GM23248 (cell line): Measurements from ENCODE around the gene FREM2. TPM values are rescaled to one million over a fixed set of nuclear protein-coding genes. Genes with fewer than 3 reads are reported as not detected.
A peak's percentile ranks its signal among the peaks of the same experiment; 100 is the strongest.

Experiments used
- DNase-seq: peaks from one replicate; pipeline ENCODE4 v3.0.0-alpha.2; 2015
- H2AFZ ChIP-seq: fragments of 200-600 bp; sonication (generic); 2 replicates; pipeline ENCODE4 v1.6.1; 2016; ENCODE audit warnings: antibody characterized with exemption
- H3F3A ChIP-seq: fragments of 200-600 bp; sonication (generic); 2 replicates; pipeline ENCODE4 v1.6.1; 2016; ENCODE audit warnings: mild to moderate bottlenecking, antibody characterized with exemption, mixed run types; ENCODE audit not compliant: insufficient read depth
- H3K27ac ChIP-seq: fragments of 200-600 bp; sonication (generic); 2 replicates; pipeline ENCODE4 v1.5.1; 2016; ENCODE audit warnings: mild to moderate bottlenecking
- H3K27me3 ChIP-seq: fragments of 200-600 bp; sonication (generic); replicated peaks from 2 replicates; pipeline ENCODE4 v1.6.1; 2016; ENCODE audit warnings: mild to moderate bottlenecking; ENCODE audit not compliant: insufficient read depth
- H3K36me3 ChIP-seq: fragments of 200-600 bp; sonication (generic); 2 replicates; pipeline ENCODE4 v1.6.1; 2016; ENCODE audit warnings: low read depth, mild to moderate bottlenecking
- H3K4me1 ChIP-seq: fragments of 200-600 bp; sonication (generic); 2 replicates; pipeline ENCODE4 v1.6.1; 2016; ENCODE audit warnings: mild to moderate bottlenecking; ENCODE audit not compliant: insufficient read depth
- H3K4me2 ChIP-seq: fragments of 200-600 bp; sonication (generic); one replicate; pipeline ENCODE4 v1.6.1; 2016; ENCODE audit warnings: mild to moderate bottlenecking; ENCODE audit not compliant: unreplicated experiment
- H3K4me3 ChIP-seq: fragments of 200-600 bp; sonication (generic); 2 replicates; pipeline ENCODE4 v1.5.1; 2016; ENCODE audit warnings: mild to moderate bottlenecking
- H3K79me2 ChIP-seq: fragments of 200-600 bp; sonication (generic); 2 replicates; pipeline ENCODE4 v1.6.1; 2016; ENCODE audit warnings: mild to moderate bottlenecking; ENCODE audit not compliant: insufficient read depth
- H3K9ac ChIP-seq: fragments of 200-600 bp; sonication (generic); 2 replicates; pipeline ENCODE4 v1.6.1; 2016; ENCODE audit warnings: mild to moderate bottlenecking
- H3K9me2 ChIP-seq: fragments of 200-600 bp; sonication (generic); 2 replicates; pipeline ENCODE4 v1.6.1; 2016; ENCODE audit warnings: mixed run types, mild to moderate bottlenecking, moderate library complexity; ENCODE audit not compliant: insufficient read depth
- H3K9me3 ChIP-seq: fragments of 200-600 bp; sonication (generic); one replicate; pipeline ENCODE4 v1.6.1; 2017; ENCODE audit warnings: low read depth
- H4K20me1 ChIP-seq: fragments of 200-600 bp; sonication (generic); 2 replicates; pipeline ENCODE4 v1.6.0; 2016; ENCODE audit not compliant: insufficient read depth
- EZH2 ChIP-seq: fragments of 200-600 bp; sonication (generic); IDR thresholded peaks from 2 replicates; pipeline ENCODE4 v1.6.1; 2018; ENCODE audit warnings: antibody characterized with exemption, mild to moderate bottlenecking; ENCODE audit not compliant: insufficient read depth, poor library complexity, severe bottlenecking
- EZH2phosphoT487 ChIP-seq: fragments of 200-600 bp; sonication (generic); IDR thresholded peaks from 2 replicates; pipeline ENCODE4 v1.6.1; 2018; ENCODE audit warnings: antibody characterized with exemption, moderate library complexity, mild to moderate bottlenecking, low read depth; ENCODE audit not compliant: insufficient read depth
- WGBS, 2 experiments: methylation state at CpG; one replicate each; pipeline ENCODE4 v1.1.6; 2015 to 2017; ENCODE audit warnings: low lambda C conversion rate in 2 of 2, low coverage in 1 of 2; ENCODE audit errors: missing lambda C conversion rate in 2 of 2; 5-methylcytosine and 5-hydroxymethylcytosine counted together
- in situ Hi-C: fragments of 300-500 bp; cut with MboI; formaldehyde crosslinking; loops from 2 replicates; pipeline ENCODE4 v1.15.0; 2020
- polyA plus RNA-seq: library from polyadenylated mRNA; unstranded; fragments of >200 nt; fragmentation: Nextera tagmentation; extraction: Ambion mirVana; gene quantifications from 2 replicates; pipeline ENCODE4 v1.2.1, GENCODE V29; 2016
- total RNA-seq: library from RNA; depleted of rRNA; stranded (reverse); fragments of >200 nt; shearing (Covaris generic); gene quantifications from 2 replicates; pipeline ENCODE4 v1.2.3, GENCODE V29; 2014

The FREM2 gene
- total and polyA plus RNA-seq, 2 experiments from 2014 or later: not detected

GRCh38 chr13:38763446-38764381 lies 76.8 kb downstream of the FREM2 start:
- Histone ChIP-seq H3K4me1 (no peaks in the 10 kb centered on the region), H3K9me3 (no peaks in the 10 kb centered on the region), H2AFZ (no peak overlapping the region), H3K36me3 (no peaks in the 10 kb centered on the region), H3K9ac (no peak overlapping the region), H4K20me1 (no peaks in the 10 kb centered on the region), H3K4me3 (no peak overlapping the region), H3K79me2 (no peaks in the 10 kb centered on the region), H3K4me2 (no peak overlapping the region), H3K27me3 (peaks cover 16% of the 10 kb centered on the region), H3K9me2 (no peaks in the 10 kb centered on the region), H3K27ac (no peak overlapping the region), H3F3A (no peaks in the 10 kb centered on the region)
- 12% methylated on average over 7 of the region's 7 CpGs for WGBS, 2 experiments
- TF ChIP-seq EZH2phosphoT487 (no peak), EZH2 (no peak)
- DNase-seq: peak; percentile 66
- in situ Hi-C loops: loop anchor here (25.0 kb wide), 1 partner anchor 1126 kb away; no protein-coding TSS in a partner anchor

DNA sequence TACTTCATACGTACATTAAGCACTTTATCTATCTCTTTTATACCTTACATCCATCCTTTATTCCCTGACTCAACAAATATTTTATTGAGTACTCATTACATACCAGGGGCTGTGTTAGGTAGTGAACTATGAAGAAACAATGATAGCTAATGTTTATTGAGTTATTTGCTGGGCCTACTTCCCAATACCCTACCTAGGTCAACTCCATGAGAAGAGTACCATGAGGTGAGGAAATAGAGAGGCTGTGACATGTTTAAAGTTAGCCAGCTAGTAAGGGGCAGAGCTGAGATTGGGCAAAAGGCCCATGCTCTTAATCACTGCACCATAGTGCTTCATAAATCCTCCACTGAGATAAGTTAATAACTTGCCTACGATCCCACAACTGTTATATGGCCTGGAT lies 79.9 kb downstream of the FREM2 start:
- Histone ChIP-seq H3K79me2 (no peaks in the 10 kb centered on the region), H4K20me1 (no peaks in the 10 kb centered on the region), H3K36me3 (no peaks in the 10 kb centered on the region), H3K4me2 (no peak overlapping the region), H3K27ac (no peak overlapping the region), H2AFZ (no peak overlapping the region), H3F3A (no peaks in the 10 kb centered on the region), H3K9me3 (no peaks in the 10 kb centered on the region), H3K4me1 (no peaks in the 10 kb centered on the region), H3K4me3 (no peak overlapping the region), H3K9ac (no peak overlapping the region), H3K9me2 (no peaks in the 10 kb centered on the region), H3K27me3 (peaks cover 6% of the 10 kb centered on the region; the same call in 1 of the 2 replicates)
- WGBS, 2 experiments: 29 to 43% methylated on average over 2 of the region's 2 CpGs
- in situ Hi-C loops: loop anchor here (25.0 kb wide), 1 partner anchor 1129 kb away; no protein-coding TSS in a partner anchor
- no peak for DNase-seq
- TF ChIP-seq EZH2 (no peak), EZH2phosphoT487 (no peak)

DNA sequence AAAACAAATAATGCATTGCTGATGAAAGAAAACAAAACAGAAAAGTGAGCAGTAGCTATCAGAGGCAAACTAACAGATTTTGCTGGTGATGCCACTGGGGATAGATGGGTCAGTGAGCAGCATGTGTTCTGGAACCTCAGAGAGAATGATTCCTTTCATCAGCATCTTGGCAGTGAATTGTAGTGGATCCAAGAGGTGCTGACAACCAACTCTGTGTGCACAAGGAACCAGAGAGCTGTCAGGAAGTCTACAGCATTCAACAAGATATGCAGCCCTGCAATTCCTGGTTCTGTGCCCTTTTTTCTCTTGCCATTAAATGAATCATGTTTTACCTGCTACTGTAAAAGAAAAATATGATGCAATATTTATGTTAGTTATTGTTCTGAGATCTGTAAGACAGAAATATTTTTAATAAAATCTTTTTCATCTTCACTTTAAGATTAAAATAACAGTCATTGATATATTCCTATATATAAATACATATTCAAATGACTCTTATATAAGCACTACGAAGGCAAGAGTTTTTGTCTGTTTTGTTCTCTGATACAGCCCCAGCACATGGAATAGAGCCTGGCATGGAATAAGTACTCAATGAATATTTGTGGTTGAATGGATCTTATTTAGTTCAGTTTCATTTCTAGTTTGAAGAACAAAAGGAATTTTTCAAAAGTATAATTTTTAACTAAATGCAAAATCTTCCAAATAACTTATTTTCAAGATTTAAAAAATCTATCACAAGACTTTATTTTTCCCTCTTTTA lies 80.8 kb downstream of the FREM2 start:
- no peak overlapping the region for H3K9ac ChIP-seq
- 22 to 26% methylated on average over 1 of the region's 1 CpG for WGBS, 2 experiments
- no peaks in the 10 kb centered on the region for H3K9me3 ChIP-seq
- H3K27me3 ChIP-seq: peaks cover 11% of the 10 kb centered on the region; the same call in 1 of the 2 replicates
- no peaks in the 10 kb centered on the region for H3F3A ChIP-seq
- H3K4me2 ChIP-seq: no peak overlapping the region
- no peaks in the 10 kb centered on the region for H3K79me2 ChIP-seq
- no peaks in the 10 kb centered on the region for H3K36me3 ChIP-seq
- TF ChIP-seq EZH2phosphoT487: no peak
- no peak for TF ChIP-seq EZH2
- no peak overlapping the region for H3K4me3 ChIP-seq
- no peaks in the 10 kb centered on the region for H3K4me1 ChIP-seq
- no peak overlapping the region for H2AFZ ChIP-seq
- no peaks in the 10 kb centered on the region for H3K9me2 ChIP-seq
- in situ Hi-C loops: loop anchor here (25.0 kb wide), 1 partner anchor 1130 kb away; no protein-coding TSS in a partner anchor
- H3K27ac ChIP-seq: no peak overlapping the region
- no peaks in the 10 kb centered on the region for H4K20me1 ChIP-seq
- DNase-seq: no peak

- Histone ChIP-seq H3K9me2 (no peaks in the 10 kb centered on the region), H2AFZ (peak overlapping the region; percentile 39; the same call in 1 of the 2 replicates), H3K9ac (no peak overlapping the region), H3K27me3 (peaks cover 11% of the 10 kb centered on the region; the same call in 1 of the 2 replicates), H3K4me1 (no peaks in the 10 kb centered on the region), H3F3A (no peaks in the 10 kb centered on the region), H3K79me2 (no peaks in the 10 kb centered on the region), H3K27ac (no peak overlapping the region), H3K9me3 (no peaks in the 10 kb centered on the region), H3K4me2 (no peak overlapping the region), H3K36me3 (no peaks in the 10 kb centered on the region), H4K20me1 (no peaks in the 10 kb centered on the region), H3K4me3 (no peak overlapping the region)
- DNase-seq: no peak
- WGBS, 2 experiments: 48 to 52% methylated on average over 7 of the region's 7 CpGs
- TF ChIP-seq EZH2phosphoT487 (no peak), EZH2 (no peak)
- in situ Hi-C loops: loop anchor here (25.0 kb wide), 1 partner anchor 1132 kb away; no protein-coding TSS in a partner anchor
Observed at GRCh38 chr13:38769526-38769925, 82.6 kb downstream of the FREM2 start.
